Fibroblast of pulmonary artery (primary cell): Measurements from ENCODE around the gene BHLHE40.

Experiments used
- DNase-seq: peaks from one replicate; pipeline ENCODE4 v3.0.0-alpha.2; 2010; ENCODE audit warnings: low read depth
- H3K4me3 ChIP-seq: replicated peaks from 2 replicates; pipeline ENCODE4 v1.5.1; 2011; ENCODE audit warnings: low read depth, mild to moderate bottlenecking, control low read depth, low read length, moderate library complexity
- TF ChIP-seq, protein P1 (sequence below): IDR thresholded peaks from 2 replicates; pipeline ENCODE4 v1.5.1; 2011; ENCODE audit warnings: mild to moderate bottlenecking, control low read depth, low read length, inconsistent platforms; ENCODE audit errors: missing control alignments

BHLHE40 gene

GRCh38 chr3:4972652-4973643 lies 6.3 kb upstream of the BHLHE40 start:
- no peak for DNase-seq
- TF ChIP-seq, protein P1, sequence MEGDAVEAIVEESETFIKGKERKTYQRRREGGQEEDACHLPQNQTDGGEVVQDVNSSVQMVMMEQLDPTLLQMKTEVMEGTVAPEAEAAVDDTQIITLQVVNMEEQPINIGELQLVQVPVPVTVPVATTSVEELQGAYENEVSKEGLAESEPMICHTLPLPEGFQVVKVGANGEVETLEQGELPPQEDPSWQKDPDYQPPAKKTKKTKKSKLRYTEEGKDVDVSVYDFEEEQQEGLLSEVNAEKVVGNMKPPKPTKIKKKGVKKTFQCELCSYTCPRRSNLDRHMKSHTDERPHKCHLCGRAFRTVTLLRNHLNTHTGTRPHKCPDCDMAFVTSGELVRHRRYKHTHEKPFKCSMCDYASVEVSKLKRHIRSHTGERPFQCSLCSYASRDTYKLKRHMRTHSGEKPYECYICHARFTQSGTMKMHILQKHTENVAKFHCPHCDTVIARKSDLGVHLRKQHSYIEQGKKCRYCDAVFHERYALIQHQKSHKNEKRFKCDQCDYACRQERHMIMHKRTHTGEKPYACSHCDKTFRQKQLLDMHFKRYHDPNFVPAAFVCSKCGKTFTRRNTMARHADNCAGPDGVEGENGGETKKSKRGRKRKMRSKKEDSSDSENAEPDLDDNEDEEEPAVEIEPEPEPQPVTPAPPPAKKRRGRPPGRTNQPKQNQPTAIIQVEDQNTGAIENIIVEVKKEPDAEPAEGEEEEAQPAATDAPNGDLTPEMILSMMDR = no peak

GRCh38 chr3:4974154-4974553 lies 5.1 kb upstream of the BHLHE40 start:
- no peak for DNase-seq
- H3K4me3 ChIP-seq = no peak overlapping the region
- TF ChIP-seq, protein P1 = no peak

More at GRCh38 chr3:4972652-4973643, 6.3 kb upstream of the BHLHE40 start:
- no peak overlapping the region for H3K4me3 ChIP-seq

DNA sequence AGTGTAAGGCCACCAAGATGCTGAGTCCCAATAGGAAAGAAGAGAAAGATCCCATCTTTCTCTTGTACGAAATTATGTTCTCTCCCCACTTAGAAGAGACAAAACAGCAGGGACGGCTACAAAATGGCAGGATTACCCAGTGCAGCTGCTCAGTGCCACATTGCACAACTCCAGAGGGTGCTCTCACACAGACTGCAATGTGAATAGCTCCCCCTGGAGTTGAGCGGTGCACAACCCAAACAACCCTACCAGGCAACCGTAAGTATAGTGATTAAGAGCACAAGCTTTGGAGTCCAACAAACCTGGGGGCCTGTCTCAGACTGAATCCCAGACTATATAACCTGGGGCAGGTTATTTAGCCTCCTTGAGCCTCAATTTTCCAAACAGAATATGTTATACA lies 3.1 kb upstream of the BHLHE40 start:
- TF ChIP-seq, protein P1 = peak; percentile 50
- peak; percentile 79 for DNase-seq
- no peak overlapping the region for H3K4me3 ChIP-seq

DNA sequence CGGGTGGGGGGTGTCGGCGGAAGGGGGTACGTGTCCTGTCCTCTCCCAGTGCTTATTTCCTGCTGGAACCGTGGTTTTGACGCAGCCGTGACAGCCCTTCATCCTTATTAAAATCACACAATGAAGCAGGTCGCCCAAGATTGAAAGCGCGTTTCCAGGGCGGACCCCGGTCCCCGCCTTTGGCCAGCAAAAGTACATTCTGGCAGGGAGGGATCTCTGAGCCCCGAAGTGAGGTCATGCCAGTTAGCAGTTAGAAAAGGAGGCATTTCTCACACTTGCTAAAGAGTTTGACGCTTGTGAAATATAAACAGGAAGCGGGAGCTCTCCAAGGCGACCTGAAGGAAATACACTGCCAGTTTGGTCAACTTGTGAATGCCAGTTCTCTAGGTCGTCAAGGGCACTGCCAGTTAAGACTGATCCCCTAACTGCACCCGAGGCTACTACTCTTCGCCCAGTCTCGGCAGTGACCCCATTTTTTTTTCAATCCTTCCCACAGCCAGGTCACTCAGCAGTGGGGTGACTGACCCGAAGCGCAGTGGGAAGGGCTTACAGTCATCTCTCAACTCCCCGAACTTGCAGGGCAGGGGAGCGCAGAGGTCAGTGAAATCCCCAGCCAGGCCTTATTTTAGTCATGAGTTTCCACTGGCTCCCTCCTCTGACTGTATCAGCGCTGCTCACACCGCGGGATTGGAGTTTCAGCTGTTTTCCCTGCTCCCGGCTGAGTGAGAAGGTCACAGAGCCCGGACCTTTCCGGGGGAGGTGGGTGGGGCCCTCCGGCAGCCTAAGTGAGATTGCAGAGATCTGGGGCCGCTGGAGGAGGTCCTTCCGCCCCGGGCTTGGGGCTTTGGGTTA lies 2.0 kb upstream of the BHLHE40 start:
- DNase-seq = peak; percentile 91
- TF ChIP-seq, protein P1 = peak; percentile 20
- H3K4me3 ChIP-seq = peak overlapping the region; percentile 52

DNA sequence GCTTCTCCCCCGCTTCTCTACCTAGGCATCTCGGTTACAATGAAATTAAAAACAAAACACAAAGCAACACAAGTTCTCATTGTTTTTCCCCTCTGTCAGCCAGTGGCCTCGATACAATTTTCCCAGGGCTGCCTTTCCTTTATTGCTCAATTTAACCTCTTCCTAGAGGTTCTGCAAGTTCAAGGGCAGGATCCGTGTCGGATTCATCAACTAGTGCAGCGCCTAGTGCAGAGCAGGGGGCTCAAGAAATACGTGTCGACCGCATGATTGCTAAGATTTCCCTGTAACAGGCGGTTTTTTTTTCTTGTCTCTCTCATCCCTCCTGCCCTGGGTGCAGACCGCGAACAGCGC lies 1.4 kb upstream of the BHLHE40 start:
- TF ChIP-seq, protein P1 = no peak
- H3K4me3 ChIP-seq = peak overlapping the region; percentile 52
- DNase-seq = no peak

DNA sequence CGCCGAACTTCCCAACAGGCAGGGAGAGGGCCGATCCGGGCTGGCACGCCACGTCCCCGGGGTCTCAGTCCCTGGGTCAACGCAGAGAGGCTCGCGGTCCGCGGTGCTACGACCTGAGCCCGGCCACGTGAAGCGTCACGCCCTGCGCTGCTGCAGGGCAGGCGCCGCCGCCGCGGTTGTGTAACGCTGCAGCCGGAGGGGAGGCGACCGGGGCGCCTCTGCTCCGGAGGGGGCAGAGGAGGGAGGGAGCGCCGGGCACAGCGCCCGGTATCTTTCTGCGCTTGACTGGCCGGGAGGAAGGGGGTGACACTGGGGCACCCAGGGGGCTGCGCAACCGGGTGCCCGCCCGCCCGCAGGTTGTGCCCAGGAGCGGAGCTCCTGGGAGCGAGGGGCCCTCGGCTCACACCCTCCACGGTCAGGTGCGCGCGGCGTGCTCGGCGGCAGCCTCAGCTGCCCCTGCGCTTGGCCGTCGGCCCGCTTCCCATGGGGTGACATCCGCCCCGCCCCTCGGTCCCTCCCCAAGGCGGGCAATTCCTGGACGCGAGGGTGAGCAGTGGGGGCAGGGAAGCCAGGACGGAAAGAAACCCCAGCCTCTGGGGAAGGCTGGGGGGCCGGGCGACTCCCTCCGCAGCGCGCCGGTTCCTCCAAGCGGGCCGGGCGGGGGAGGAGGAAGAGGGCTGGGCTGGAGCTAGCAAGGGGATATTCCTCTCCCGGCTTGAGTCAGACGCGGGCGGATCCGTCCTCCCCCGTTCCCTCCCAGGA lies 852 bp upstream of the BHLHE40 start:
- TF ChIP-seq, protein P1 = no peak
- peak; percentile 99 for DNase-seq
- peak overlapping the region; percentile 52 for H3K4me3 ChIP-seq
